Psoas muscle (tissue), 8 donors: ENCODE measurements around the gene ADRA2A. TPM values are rescaled to one million over a fixed set of nuclear protein-coding genes. Genes with fewer than 3 reads are reported as not detected.

Experiments used
- ATAC-seq, 4 donors: fragments of 200-7000 bp; cut with Tn5 transposase; one replicate each; pipeline ENCODE4 v1.9.1; 2020; ENCODE audit warnings: moderate library complexity in 3 of 4, mild to moderate bottlenecking in 2 of 4
- DNase-seq, 2 donors: peaks; one replicate each; pipeline ENCODE4 v3.0.0-alpha.2; 2020
- H3K27ac ChIP-seq: fragments of 200-600 bp; one replicate; pipeline ENCODE4 v1.8.0; 2022
- H3K27me3 ChIP-seq, 3 donors: fragments of 200-600 bp in 1 of 3; one replicate each; pipeline versions ENCODE4 v1.6.1 to v1.8.0; 2013 to 2022; ENCODE audit warnings: low read length in 2 of 3, mild to moderate bottlenecking in 2 of 3, moderate library complexity in 1 of 3; ENCODE audit not compliant: insufficient read depth in 3 of 3
- H3K36me3 ChIP-seq, 2 donors: fragments of 200-600 bp in 1 of 2; one replicate each; pipeline versions ENCODE4 v1.6.1 to v1.8.0; 2013 to 2022; ENCODE audit warnings: low read depth in 1 of 2, mild to moderate bottlenecking in 1 of 2, moderate library complexity in 1 of 2; ENCODE audit not compliant: insufficient read depth in 1 of 2
- H3K4me1 ChIP-seq: fragments of 200-600 bp; one replicate; pipeline ENCODE4 v1.8.0; 2022
- H3K4me3 ChIP-seq: fragments of 200-600 bp; one replicate; pipeline ENCODE4 v1.8.0; 2022; ENCODE audit warnings: mild to moderate bottlenecking
- H3K9me3 ChIP-seq: fragments of 200-600 bp; one replicate; pipeline ENCODE4 v1.8.0; 2022
- CTCF ChIP-seq: fragments of 200-600 bp; IDR thresholded peaks from one replicate; pipeline ENCODE4 v1.8.0; 2022; ENCODE audit warnings: antibody characterized with exemption
- WGBS, 3 donors: extraction: QIAGEN DNeasy Blood & Tissue Kit; methylation state at CpG; one replicate each; pipeline versions ENCODE4 v1.1.6 to v1.1.7; 2013; 5-methylcytosine and 5-hydroxymethylcytosine counted together
- intact Hi-C, 2 donors: fragments of 100-400 bp; cut with DNase I; formaldehyde crosslinking; loops; one replicate each; pipeline versions ENCODE4 v1.11.0 to v1.14.2; 2022
- polyA plus RNA-seq, 3 donors: library from polyadenylated mRNA; stranded (reverse); fragments of 200-250 nt; gene quantifications; one replicate each; pipeline ENCODE4 v1.2.3, GENCODE V29; 2013
- total RNA-seq, 4 donors: library from RNA; stranded (reverse); fragmentation: NEBNext Ultra II Directional in 2 of 4; extraction: Animal tissue kit (Norgen Biotek cat#: 25700) in 2 of 4; gene quantifications; one replicate each; pipeline versions ENCODE4 v1.2.1 to v1.2.4, GENCODE V29; 2021 to 2023
- donor health status: healthy with polysubstance abuse.
- donor health status: DM: no; HTN: no; CAD: no; lungs with moderate emphysema.
- donor health status: Bipolar disorder and iron deficiency.
- donor health status: healthy.
- donor health status: DM: yes; HTN: yes; CAD: no.
- donor health status: DM: no; HTN: no; CAD: no.
- donor health status: DM: no; HTN: no; CAD: no.
- donor health status: DM: yes; HTN: yes; CAD: no.

Gene ADRA2A
- total and polyA plus RNA-seq, 7 donors = 0.12 to 17.2 (median 0.45) TPM

GRCh38 chr10:111126077-111126476, 49.2 kb downstream of the ADRA2A start:
- intact Hi-C loops = no loop called here
- no peak for TF ChIP-seq CTCF
- 73 to 82% (median 76%) methylated on average over 2 of the region's 2 CpGs for WGBS, 3 donors
- DNase-seq (no peak), ATAC-seq (no peak)
- H3K4me1 ChIP-seq = no peaks in the 10 kb centered on the region
- no peaks in the 10 kb centered on the region for H3K36me3 ChIP-seq
- no peak overlapping the region for H3K27ac ChIP-seq
- no peaks in the 10 kb centered on the region for H3K9me3 ChIP-seq
- no peaks in the 10 kb centered on the region for H3K27me3 ChIP-seq
- H3K4me3 ChIP-seq = no peak overlapping the region

- WGBS, 3 donors = 77 to 84% (median 77%) methylated on average over 5 of the region's 5 CpGs
- DNase-seq (no peak), ATAC-seq (no peak)
- Histone ChIP-seq H3K27me3 (no peaks in the 10 kb centered on the region), H3K36me3 (no peaks in the 10 kb centered on the region), H3K9me3 (no peaks in the 10 kb centered on the region), H3K27ac (no peak overlapping the region), H3K4me3 (no peak overlapping the region), H3K4me1 (no peaks in the 10 kb centered on the region)
- TF ChIP-seq CTCF = no peak
- intact Hi-C loops = no loop called here
Measured at GRCh38 chr10:111127081-111127848, 50.4 kb downstream of the ADRA2A start.

- Histone ChIP-seq H3K27ac (peak overlapping the region; percentile 70), H3K27me3 (no peaks in the 10 kb centered on the region), H3K36me3 (no peaks in the 10 kb centered on the region), H3K4me1 (no peaks in the 10 kb centered on the region), H3K9me3 (peaks cover 4% of the 10 kb centered on the region), H3K4me3 (peak overlapping the region; percentile 62)
- 17 to 25% (median 20%) methylated on average over 15 of the region's 15 CpGs for WGBS, 3 donors
- peak; percentile 63 to 78 for DNase-seq
- TF ChIP-seq CTCF = no peak
- ATAC-seq = peak; percentile 96 to 99 (median 98)
- intact Hi-C loops = no loop called here
Measured at GRCh38 chr10:111128331-111129180, 51.7 kb downstream of the ADRA2A start.

GRCh38 chr10:111129363-111129762, 52.5 kb downstream of the ADRA2A start:
- Histone ChIP-seq H3K27ac (no peak overlapping the region), H3K4me1 (no peaks in the 10 kb centered on the region), H3K36me3 (no peaks in the 10 kb centered on the region), H3K4me3 (peak overlapping the region; percentile 62), H3K9me3 (peaks cover 4% of the 10 kb centered on the region), H3K27me3 (no peaks in the 10 kb centered on the region)
- WGBS, 3 donors = 35 to 41% (median 37%) methylated on average over 6 of the region's 6 CpGs
- DNase-seq (peak; percentile 42 to 61), ATAC-seq (peak in 3 of 4 donors; percentile 39 to 76 (median 46))
- TF ChIP-seq CTCF = no peak
- intact Hi-C loops = no loop called here
